Measurements from ENCODE around the gene MYL5. TPM values are rescaled to one million over a fixed set of nuclear protein-coding genes. Genes with fewer than 3 reads are reported as not detected.

MYL5 gene
- total and polyA plus RNA-seq, 2 of the 13 experiments (the other 11 are each of a cell fraction or from before 2014, with no cell fraction given), result 6.5 to 16.0 TPM

- TF ChIP-seq ZNF33B (CRISPR knock-in tag; IDR thresholded peaks at IDR 0.05), result no peak
- TF ChIP-seq ZFAT (CRISPR knock-in tag; conservative IDR thresholded peaks at IDR 0.05), result no peak
- TF ChIP-seq ZFP36L1 (CRISPR knock-in tag; IDR thresholded peaks at IDR 0.05), result no peak
- TF ChIP-seq SRF (IDR thresholded peaks at IDR 0.05; ENCODE audit: low read depth, low read length), result no peak
- no peak; the same call in 1 of the 2 replicates for TF ChIP-seq HOXA3 (CRISPR knock-in tag; IDR thresholded peaks at IDR 0.05)
- TF ChIP-seq ZNF572 (CRISPR knock-in tag; IDR thresholded peaks at IDR 0.05), result no peak
- TF ChIP-seq TP53 (CRISPR knock-in tag; conservative IDR thresholded peaks at IDR 0.05), result no peak
- TF ChIP-seq ZNF766 (CRISPR knock-in tag; IDR thresholded peaks at IDR 0.05; ENCODE audit: borderline replicate concordance), result no peak
- no peak for TF ChIP-seq REXO4 (CRISPR knock-in tag; IDR thresholded peaks at IDR 0.05; ENCODE audit: borderline replicate concordance)
- TF ChIP-seq ZNF12 (CRISPR knock-in tag; IDR thresholded peaks at IDR 0.05), result no peak
- TF ChIP-seq ZNF547 (CRISPR knock-in tag; IDR thresholded peaks at IDR 0.05), result no peak
- no peak for TF ChIP-seq SIN3B (IDR thresholded peaks at IDR 0.05; ENCODE audit: low read length)
- TF ChIP-seq ARID3A (IDR thresholded peaks at IDR 0.05; ENCODE audit: low read depth, low read length), result no peak
- TF ChIP-seq ZNF142 (CRISPR knock-in tag; IDR thresholded peaks at IDR 0.05), result no peak
- TF ChIP-seq HES4 (CRISPR knock-in tag; IDR thresholded peaks at IDR 0.05; ENCODE audit: borderline replicate concordance), result no peak
- TF ChIP-seq BCLAF1 (IDR thresholded peaks at IDR 0.05), result no peak
Observed at GRCh38 chr4:677431-678293, 3.3 kb downstream of the MYL5 start (continued).
